Stomach (tissue), 4 donors: Measurements from ENCODE around the gene F10.

Source experiments
- POLR2A ChIP-seq, 4 donors: fragments of 450-650 bp; IDR thresholded peaks; one replicate each; pipeline ENCODE4 v1.6.1; 2016; ENCODE audit warnings: antibody characterized with exemption in 4 of 4, control low read depth in 2 of 4, mild to moderate bottlenecking in 1 of 4, moderate library complexity in 1 of 4
- TF ChIP-seq, protein P1 (sequence below), 7 experiments: fragments of 450-650 bp in 4 of 7; fragments of 200-600 bp in 3 of 7; sonication (generic) in 3 of 7; IDR thresholded peaks; one replicate each; pipeline ENCODE4 v1.5.1; 2016 to 2019; ENCODE audit warnings: antibody characterized with exemption in 7 of 7, control low read depth in 2 of 7, mild to moderate bottlenecking in 1 of 7

DNA sequence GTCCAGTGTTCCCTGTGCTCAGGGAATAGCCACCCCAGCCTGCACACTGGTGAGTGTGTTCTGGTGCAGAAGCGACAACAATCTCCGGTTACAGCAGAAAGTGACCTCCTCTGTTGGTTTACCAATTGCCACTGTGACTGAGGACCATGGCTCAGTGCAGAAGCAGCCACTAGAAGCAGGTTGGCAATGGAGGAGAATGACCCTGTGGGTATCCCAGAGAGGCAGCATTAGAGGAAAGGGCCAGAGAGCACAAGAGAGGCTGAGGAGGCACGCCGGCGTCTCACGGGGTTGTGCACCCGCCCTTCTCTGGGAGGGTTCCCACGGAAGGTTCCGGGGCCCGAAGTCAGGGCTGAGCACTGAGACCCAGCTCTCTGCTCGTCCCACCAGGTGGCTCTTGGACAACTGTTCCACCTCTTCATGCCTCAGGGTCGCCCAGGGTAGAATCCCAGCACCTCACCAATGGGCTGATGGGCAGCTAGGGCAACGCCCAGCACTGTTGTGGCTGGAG, 49.9 kb downstream of the F10 start:
- TF ChIP-seq, protein P1, sequence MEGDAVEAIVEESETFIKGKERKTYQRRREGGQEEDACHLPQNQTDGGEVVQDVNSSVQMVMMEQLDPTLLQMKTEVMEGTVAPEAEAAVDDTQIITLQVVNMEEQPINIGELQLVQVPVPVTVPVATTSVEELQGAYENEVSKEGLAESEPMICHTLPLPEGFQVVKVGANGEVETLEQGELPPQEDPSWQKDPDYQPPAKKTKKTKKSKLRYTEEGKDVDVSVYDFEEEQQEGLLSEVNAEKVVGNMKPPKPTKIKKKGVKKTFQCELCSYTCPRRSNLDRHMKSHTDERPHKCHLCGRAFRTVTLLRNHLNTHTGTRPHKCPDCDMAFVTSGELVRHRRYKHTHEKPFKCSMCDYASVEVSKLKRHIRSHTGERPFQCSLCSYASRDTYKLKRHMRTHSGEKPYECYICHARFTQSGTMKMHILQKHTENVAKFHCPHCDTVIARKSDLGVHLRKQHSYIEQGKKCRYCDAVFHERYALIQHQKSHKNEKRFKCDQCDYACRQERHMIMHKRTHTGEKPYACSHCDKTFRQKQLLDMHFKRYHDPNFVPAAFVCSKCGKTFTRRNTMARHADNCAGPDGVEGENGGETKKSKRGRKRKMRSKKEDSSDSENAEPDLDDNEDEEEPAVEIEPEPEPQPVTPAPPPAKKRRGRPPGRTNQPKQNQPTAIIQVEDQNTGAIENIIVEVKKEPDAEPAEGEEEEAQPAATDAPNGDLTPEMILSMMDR (IDR thresholded peaks at IDR 0.05): no peak
- TF ChIP-seq POLR2A (IDR thresholded peaks at IDR 0.05): no peak
